Lower leg skin (tissue), 4 donors: ENCODE data around the gene MRPL30. TPM values are rescaled to one million over a fixed set of nuclear protein-coding genes. Genes with fewer than 3 reads are reported as not detected.
A peak's percentile ranks its signal among the peaks of the same experiment; 100 is the strongest.
"Not testable (repeated sequence)": the region's sequence is repeated elsewhere in the genome, so short reads cannot be mapped to it uniquely, and the experiment has no call there.

Experiments
- DNase-seq, 2 donors: peaks; one replicate each; pipeline ENCODE4 v3.0.0-alpha.2; 2019; ENCODE audit warnings: low spot score in 2 of 2
- H3K4me3 ChIP-seq: fragments of 200-600 bp; sonication (generic); 2 replicates; pipeline ENCODE4 v1.5.1; 2017; ENCODE audit warnings: mild to moderate bottlenecking, low read depth; ENCODE audit not compliant: poor library complexity, severe bottlenecking
- CTCF ChIP-seq, 3 donors: fragments of 450-650 bp; IDR thresholded peaks; one replicate each; pipeline ENCODE4 v1.5.1; 2016; ENCODE audit warnings: antibody characterized with exemption in 3 of 3, mild to moderate bottlenecking in 3 of 3, moderate library complexity in 2 of 3
- POLR2A ChIP-seq, 2 donors: fragments of 450-650 bp; IDR thresholded peaks; one replicate each; pipeline ENCODE4 v1.6.1; 2016 to 2017; ENCODE audit warnings: antibody characterized with exemption in 2 of 2, mild to moderate bottlenecking in 1 of 2, moderate library complexity in 1 of 2
- WGBS, 2 donors: methylation state at CpG; one replicate each; pipeline ENCODE4 v1.1.5; 2018; 5-methylcytosine and 5-hydroxymethylcytosine counted together
- intact Hi-C: fragments of 100-400 bp; cut with DNase I; formaldehyde crosslinking; loops from one replicate; pipeline ENCODE4 v1.15.0; 2023; ENCODE audit warnings: low total_unique reads
- total RNA-seq, 4 donors: library from RNA; depleted of rRNA; stranded (reverse); fragments of >200 nt; gene quantifications; one replicate each; pipeline ENCODE4 v1.1.0, GENCODE V29; 2016

Gene MRPL30
- total RNA-seq, 4 donors from 2014 or later: 26.6 to 33.0 (median 30.0) TPM

- H3K4me3 ChIP-seq: peak overlapping the region; percentile 79
- DNase-seq: no peak
- WGBS, 2 donors: 2 to 4% methylated on average over 4 of the region's 4 CpGs
- intact Hi-C loops: no loop called here
- no peak for TF ChIP-seq POLR2A (IDR thresholded peaks at IDR 0.05)
- TF ChIP-seq CTCF (IDR thresholded peaks at IDR 0.05): no peak
Observed at GRCh38 chr2:99181624-99182000, 628 bp downstream of the MRPL30 start.

- TF ChIP-seq POLR2A (IDR thresholded peaks at IDR 0.05) (no peak), CTCF (IDR thresholded peaks at IDR 0.05) (no peak)
- 83 to 94% methylated on average over 3 of the region's 3 CpGs for WGBS, 2 donors
- no peak overlapping the region for H3K4me3 ChIP-seq
- no peak for DNase-seq
- intact Hi-C loops: no loop called here
Observed at GRCh38 chr2:99183025-99183424, 2.0 kb downstream of the MRPL30 start.

GRCh38 chr2:99184811-99185210 is 3.8 kb downstream of the MRPL30 start:
- WGBS, 2 donors: 76 to 96% methylated on average over 6 of the region's 6 CpGs
- TF ChIP-seq POLR2A (IDR thresholded peaks at IDR 0.05): no peak
- TF ChIP-seq CTCF (IDR thresholded peaks at IDR 0.05): no peak
- DNase-seq: no peak
- no peak overlapping the region for H3K4me3 ChIP-seq
- intact Hi-C loops: no loop called here

GRCh38 chr2:99187011-99187410 is 6.0 kb downstream of the MRPL30 start:
- DNase-seq: no peak
- TF ChIP-seq CTCF (IDR thresholded peaks at IDR 0.05) (no peak), POLR2A (IDR thresholded peaks at IDR 0.05) (no peak)
- intact Hi-C loops: no loop called here

GRCh38 chr2:99188357-99188756 is 7.4 kb downstream of the MRPL30 start:
- WGBS, 2 donors: 96 to 98% methylated on average over 3 of the region's 3 CpGs
- H3K4me3 ChIP-seq: no peak overlapping the region
- DNase-seq: no peak
- TF ChIP-seq POLR2A (IDR thresholded peaks at IDR 0.05) (no peak), CTCF (IDR thresholded peaks at IDR 0.05) (no peak)
- intact Hi-C loops: no loop called here

More at GRCh38 chr2:99187011-99187410, 6.0 kb downstream of the MRPL30 start:
- H3K4me3 ChIP-seq: no peak overlapping the region

GRCh38 chr2:99190548-99190947 is 9.6 kb downstream of the MRPL30 start:
- 89 to 97% methylated on average over 1 of the region's 1 CpG for WGBS, 2 donors
- intact Hi-C loops: no loop called here
- no peak overlapping the region for H3K4me3 ChIP-seq
- TF ChIP-seq CTCF (IDR thresholded peaks at IDR 0.05): no peak
- TF ChIP-seq POLR2A (IDR thresholded peaks at IDR 0.05): no peak
- no peak for DNase-seq

GRCh38 chr2:99192364-99192763 is 11.4 kb downstream of the MRPL30 start:
- DNase-seq, H3K4me3 ChIP-seq, intact Hi-C loops: not testable (repeated sequence)
- 97 to 99% methylated on average over 4 of the region's 4 CpGs for WGBS, 2 donors
